Psoas muscle (tissue), 8 donors: Measurements from ENCODE around the gene KIN. TPM values are rescaled to one million over a fixed set of nuclear protein-coding genes. Genes with fewer than 3 reads are reported as not detected.

Experiments used
- ATAC-seq, 4 donors: fragments of 200-7000 bp; cut with Tn5 transposase; one replicate each; pipeline ENCODE4 v1.9.1; 2020; ENCODE audit warnings: moderate library complexity in 3 of 4, mild to moderate bottlenecking in 2 of 4
- DNase-seq, 2 donors: peaks; one replicate each; pipeline ENCODE4 v3.0.0-alpha.2; 2020
- H3K27ac ChIP-seq: fragments of 200-600 bp; one replicate; pipeline ENCODE4 v1.8.0; 2022
- H3K27me3 ChIP-seq, 3 donors: fragments of 200-600 bp in 1 of 3; one replicate each; pipeline versions ENCODE4 v1.6.1 to v1.8.0; 2013 to 2022; ENCODE audit warnings: low read length in 2 of 3, mild to moderate bottlenecking in 2 of 3, moderate library complexity in 1 of 3; ENCODE audit not compliant: insufficient read depth in 3 of 3
- H3K36me3 ChIP-seq, 2 donors: fragments of 200-600 bp in 1 of 2; one replicate each; pipeline versions ENCODE4 v1.6.1 to v1.8.0; 2013 to 2022; ENCODE audit warnings: low read depth in 1 of 2, mild to moderate bottlenecking in 1 of 2, moderate library complexity in 1 of 2; ENCODE audit not compliant: insufficient read depth in 1 of 2
- H3K4me1 ChIP-seq: fragments of 200-600 bp; one replicate; pipeline ENCODE4 v1.8.0; 2022
- H3K4me3 ChIP-seq: fragments of 200-600 bp; one replicate; pipeline ENCODE4 v1.8.0; 2022; ENCODE audit warnings: mild to moderate bottlenecking
- H3K9me3 ChIP-seq: fragments of 200-600 bp; one replicate; pipeline ENCODE4 v1.8.0; 2022
- CTCF ChIP-seq: fragments of 200-600 bp; IDR thresholded peaks from one replicate; pipeline ENCODE4 v1.8.0; 2022; ENCODE audit warnings: antibody characterized with exemption
- WGBS, 3 donors: extraction: QIAGEN DNeasy Blood & Tissue Kit; methylation state at CpG; one replicate each; pipeline versions ENCODE4 v1.1.6 to v1.1.7; 2013; 5-methylcytosine and 5-hydroxymethylcytosine counted together
- intact Hi-C, 2 donors: fragments of 100-400 bp; cut with DNase I; formaldehyde crosslinking; loops; one replicate each; pipeline versions ENCODE4 v1.11.0 to v1.14.2; 2022
- polyA plus RNA-seq, 3 donors: library from polyadenylated mRNA; stranded (reverse); fragments of 200-250 nt; gene quantifications; one replicate each; pipeline ENCODE4 v1.2.3, GENCODE V29; 2013
- total RNA-seq, 4 donors: library from RNA; stranded (reverse); fragmentation: NEBNext Ultra II Directional in 2 of 4; extraction: Animal tissue kit (Norgen Biotek cat#: 25700) in 2 of 4; gene quantifications; one replicate each; pipeline versions ENCODE4 v1.2.1 to v1.2.4, GENCODE V29; 2021 to 2023
- donor health status: healthy with polysubstance abuse.
- donor health status: DM: no; HTN: no; CAD: no; lungs with moderate emphysema.
- donor health status: Bipolar disorder and iron deficiency.
- donor health status: healthy.
- donor health status: DM: yes; HTN: yes; CAD: no.
- donor health status: DM: no; HTN: no; CAD: no.
- donor health status: DM: no; HTN: no; CAD: no.
- donor health status: DM: yes; HTN: yes; CAD: no.

Gene KIN
- total and polyA plus RNA-seq, 7 donors: 5.5 to 11.1 (median 7.1) TPM

DNA sequence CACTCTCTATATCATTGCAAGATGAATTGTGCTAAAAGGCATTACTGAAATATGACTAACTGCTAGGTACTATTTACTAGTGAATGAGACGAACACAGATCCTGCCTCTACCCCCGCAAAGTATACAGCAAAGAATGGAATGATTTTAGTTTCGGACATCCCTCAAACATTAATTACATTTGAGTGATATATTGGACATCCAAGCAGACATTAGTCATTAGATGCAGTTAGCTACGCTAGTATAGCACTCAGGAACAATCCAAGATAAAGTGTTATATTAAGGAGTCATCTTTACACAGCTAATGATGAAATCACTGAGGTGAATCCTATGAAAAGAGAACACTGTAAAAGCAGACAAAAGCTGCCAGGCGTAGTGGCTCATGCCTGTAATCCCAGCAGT lies 23.2 kb upstream of the KIN start:
- Histone ChIP-seq H3K4me1 (no peaks in the 10 kb centered on the region), H3K27ac (no peak overlapping the region), H3K27me3 (no peaks in the 10 kb centered on the region), H3K4me3 (no peak overlapping the region), H3K36me3 (peaks cover 5 to 36% of the 10 kb centered on the region in 2 donors), H3K9me3 (no peaks in the 10 kb centered on the region)
- intact Hi-C loops: loop anchor here in 1 of 2 donors (10.0 kb wide), 1 partner anchor 56 kb away; no protein-coding TSS in a partner anchor
- no peak for TF ChIP-seq CTCF
- DNase-seq (no peak), ATAC-seq (peak in 1 of 4 donors; percentile 22)
- WGBS, 3 donors: 83 to 90% (median 88%) methylated on average over 5 of the region's 5 CpGs

GRCh38 chr10:7810443-7810842 lies 22.6 kb upstream of the KIN start:
- no peak for TF ChIP-seq CTCF
- peak in 2 of 4 donors; percentile 20 to 22 for ATAC-seq

GRCh38 chr10:7808686-7809267 lies 21.0 kb upstream of the KIN start:
- Histone ChIP-seq H3K4me1 (no peaks in the 10 kb centered on the region), H3K27me3 (no peaks in the 10 kb centered on the region), H3K9me3 (no peaks in the 10 kb centered on the region), H3K27ac (no peak overlapping the region), H3K4me3 (no peak overlapping the region), H3K36me3 (peaks cover 19 to 59% of the 10 kb centered on the region in 2 donors)
- intact Hi-C loops: no loop called here
- TF ChIP-seq CTCF: no peak
- DNase-seq (no peak), ATAC-seq (peak in 1 of 4 donors; percentile 36)
- WGBS, 3 donors: 74 to 76% (median 75%) methylated on average over 4 of the region's 4 CpGs

More at GRCh38 chr10:7810443-7810842, 22.6 kb upstream of the KIN start:
- no peak for DNase-seq
- H3K9me3 ChIP-seq: no peaks in the 10 kb centered on the region
- no peaks in the 10 kb centered on the region for H3K27me3 ChIP-seq
- 60 to 71% (median 65%) methylated on average over 7 of the region's 7 CpGs for WGBS, 3 donors
- no peaks in the 10 kb centered on the region for H3K4me1 ChIP-seq
- intact Hi-C loops: loop anchor here in 1 of 2 donors (10.0 kb wide), 1 partner anchor 56 kb away; no protein-coding TSS in a partner anchor
- no peak overlapping the region for H3K4me3 ChIP-seq
- no peak overlapping the region for H3K27ac ChIP-seq
- peaks cover 5 to 42% of the 10 kb centered on the region in 2 donors for H3K36me3 ChIP-seq

GRCh38 chr10:7804741-7805140 lies 16.9 kb upstream of the KIN start:
- Histone ChIP-seq H3K27me3 (no peaks in the 10 kb centered on the region), H3K4me3 (no peak overlapping the region), H3K9me3 (no peaks in the 10 kb centered on the region), H3K4me1 (no peaks in the 10 kb centered on the region), H3K27ac (no peak overlapping the region), H3K36me3 (peaks cover 27 to 99% of the 10 kb centered on the region in 2 donors)
- DNase-seq: no peak
- no peak for ATAC-seq
- intact Hi-C loops: loop anchor here in 1 of 2 donors (5.0 kb wide), 1 partner anchor 42 kb away; no protein-coding TSS in a partner anchor
- 44 to 70% (median 67%) methylated on average over 2 of the region's 2 CpGs for WGBS, 3 donors
- no peak for TF ChIP-seq CTCF

GRCh38 chr10:7804216-7804615 lies 16.4 kb upstream of the KIN start:
- intact Hi-C loops: loop anchor here in 1 of 2 donors (5.0 kb wide), 1 partner anchor 42 kb away; no protein-coding TSS in a partner anchor
- no peak for DNase-seq
- TF ChIP-seq CTCF: no peak
- 78 to 88% (median 82%) methylated on average over 6 of the region's 6 CpGs for WGBS, 3 donors
- no peak for ATAC-seq
- Histone ChIP-seq H3K27ac (no peak overlapping the region), H3K9me3 (no peaks in the 10 kb centered on the region), H3K27me3 (no peaks in the 10 kb centered on the region), H3K36me3 (peaks cover 27 to 100% of the 10 kb centered on the region in 2 donors), H3K4me3 (no peak overlapping the region), H3K4me1 (no peaks in the 10 kb centered on the region)
